Smooth muscle cell (in vitro differentiated cells): ENCODE data around the gene GPC3. TPM values are rescaled to one million over a fixed set of nuclear protein-coding genes. Genes with fewer than 3 reads are reported as not detected.
"Not testable (repeated sequence)": the region's sequence is repeated elsewhere in the genome, so short reads cannot be mapped to it uniquely, and the experiment has no call there.

ENCODE experiments used
- DNase-seq: peaks from one replicate; lab custom pipeline; 2025; ENCODE audit not compliant: unreplicated experiment; lab: John Stamatoyannopoulos, UW
- H2AFZ ChIP-seq: fragments of 200-600 bp; sonication (generic); 2 replicates; pipeline ENCODE4 v1.6.0; 2016; ENCODE audit warnings: antibody characterized with exemption, low read depth, mild to moderate bottlenecking
- H3F3A ChIP-seq: fragments of 200-600 bp; sonication (generic); 2 replicates; pipeline ENCODE4 v1.6.0; 2017; ENCODE audit warnings: antibody characterized with exemption, low read depth
- H3K27ac ChIP-seq: fragments of 200-600 bp; sonication (generic); 2 replicates; pipeline ENCODE4 v1.5.1; 2016; ENCODE audit warnings: low read depth, mild to moderate bottlenecking
- H3K27me3 ChIP-seq: fragments of 200-600 bp; sonication (generic); 2 replicates; pipeline ENCODE4 v1.6.1; 2016; ENCODE audit warnings: low read depth, mild to moderate bottlenecking
- H3K36me3 ChIP-seq: fragments of 200-600 bp; sonication (generic); 2 replicates; pipeline ENCODE4 v1.5.1; 2016; ENCODE audit warnings: low read depth
- H3K4me1 ChIP-seq: fragments of 200-600 bp; sonication (generic); 2 replicates; pipeline ENCODE4 v1.5.1; 2016; ENCODE audit warnings: low read depth
- H3K4me2 ChIP-seq: fragments of 200-600 bp; sonication (generic); 2 replicates; pipeline ENCODE4 v1.6.0; 2016; ENCODE audit warnings: mild to moderate bottlenecking
- H3K4me3 ChIP-seq: fragments of 200-600 bp; sonication (generic); 2 replicates; pipeline ENCODE4 v1.5.1; 2016; ENCODE audit warnings: mild to moderate bottlenecking
- H3K79me2 ChIP-seq: fragments of 200-600 bp; sonication (generic); 2 replicates; pipeline ENCODE4 v1.6.0; 2016; ENCODE audit warnings: low read depth, mild to moderate bottlenecking
- H3K9ac ChIP-seq: fragments of 200-600 bp; sonication (generic); 2 replicates; pipeline ENCODE4 v1.6.0; 2016; ENCODE audit warnings: low read depth
- H3K9me3 ChIP-seq: fragments of 200-600 bp; sonication (generic); replicated peaks from 2 replicates; pipeline ENCODE4 v1.5.1; 2016; ENCODE audit warnings: low read depth
- H4K20me1 ChIP-seq: fragments of 200-600 bp; sonication (generic); 2 replicates; pipeline ENCODE4 v1.6.0; 2016; ENCODE audit warnings: low read depth
- WGBS: methylation state at CpG from one replicate; pipeline ENCODE4 v1.1.7; 2016; ENCODE audit warnings: low lambda C conversion rate; 5-methylcytosine and 5-hydroxymethylcytosine counted together
- polyA plus RNA-seq: library from polyadenylated mRNA; unstranded; fragments of >200 nt; fragmentation: Nextera tagmentation; extraction: Ambion mirVana; gene quantifications from 2 replicates; pipeline ENCODE4 v1.2.1, GENCODE V29; 2016
- total RNA-seq: library from RNA; depleted of rRNA; stranded (reverse); fragments of >200 nt; gene quantifications from 2 replicates; pipeline ENCODE4 v1.2.3, GENCODE V29; 2014
- TF ChIP-seq, protein P1 (sequence below): fragments of 200-600 bp; sonication (generic); IDR thresholded peaks from 2 replicates; pipeline ENCODE4 v1.5.1; 2017; ENCODE audit warnings: borderline replicate concordance, mild to moderate bottlenecking, antibody characterized with exemption; ENCODE audit not compliant: insufficient read depth, poor library complexity, severe bottlenecking

GPC3 gene
- total and polyA plus RNA-seq, 2 experiments from 2014 or later: 120 to 191 TPM

DNA sequence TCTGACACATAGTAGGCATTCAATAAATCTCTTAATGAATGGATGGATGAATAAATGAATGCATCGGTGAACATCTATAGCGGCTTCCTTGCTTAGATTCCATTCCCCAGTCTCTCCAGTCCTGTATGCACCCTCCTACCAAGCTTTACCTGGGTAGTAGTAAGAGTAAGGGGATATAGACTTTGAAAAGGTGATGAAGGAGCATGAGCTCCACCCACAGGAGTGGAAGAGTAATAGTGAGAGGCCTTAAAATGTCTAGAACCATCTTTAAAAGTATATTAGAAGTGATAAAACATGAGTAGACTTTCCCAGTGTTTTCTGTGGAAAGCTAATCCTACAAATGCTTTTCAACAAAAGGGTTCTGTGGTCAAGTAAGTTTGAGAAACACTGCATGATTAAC, 35.5 kb upstream of the GPC3 start:
- no peak for DNase-seq
- no peak overlapping the region for H2AFZ ChIP-seq
- no peaks in the 10 kb centered on the region for H3K79me2 ChIP-seq
- no peaks in the 10 kb centered on the region for H3K9me3 ChIP-seq
- no peak overlapping the region for H3K27ac ChIP-seq
- H3K36me3 ChIP-seq: no peaks in the 10 kb centered on the region
- no peaks in the 10 kb centered on the region for H3F3A ChIP-seq
- TF ChIP-seq, protein P1, sequence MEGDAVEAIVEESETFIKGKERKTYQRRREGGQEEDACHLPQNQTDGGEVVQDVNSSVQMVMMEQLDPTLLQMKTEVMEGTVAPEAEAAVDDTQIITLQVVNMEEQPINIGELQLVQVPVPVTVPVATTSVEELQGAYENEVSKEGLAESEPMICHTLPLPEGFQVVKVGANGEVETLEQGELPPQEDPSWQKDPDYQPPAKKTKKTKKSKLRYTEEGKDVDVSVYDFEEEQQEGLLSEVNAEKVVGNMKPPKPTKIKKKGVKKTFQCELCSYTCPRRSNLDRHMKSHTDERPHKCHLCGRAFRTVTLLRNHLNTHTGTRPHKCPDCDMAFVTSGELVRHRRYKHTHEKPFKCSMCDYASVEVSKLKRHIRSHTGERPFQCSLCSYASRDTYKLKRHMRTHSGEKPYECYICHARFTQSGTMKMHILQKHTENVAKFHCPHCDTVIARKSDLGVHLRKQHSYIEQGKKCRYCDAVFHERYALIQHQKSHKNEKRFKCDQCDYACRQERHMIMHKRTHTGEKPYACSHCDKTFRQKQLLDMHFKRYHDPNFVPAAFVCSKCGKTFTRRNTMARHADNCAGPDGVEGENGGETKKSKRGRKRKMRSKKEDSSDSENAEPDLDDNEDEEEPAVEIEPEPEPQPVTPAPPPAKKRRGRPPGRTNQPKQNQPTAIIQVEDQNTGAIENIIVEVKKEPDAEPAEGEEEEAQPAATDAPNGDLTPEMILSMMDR: peak; percentile 18
- peaks cover 8% of the 10 kb centered on the region for H3K4me1 ChIP-seq
- H3K27me3 ChIP-seq: no peaks in the 10 kb centered on the region
- no peak overlapping the region for H3K4me2 ChIP-seq
- no peak overlapping the region for H3K9ac ChIP-seq
- no peaks in the 10 kb centered on the region for H4K20me1 ChIP-seq
- WGBS: 73% methylated on average over 2 of the region's 2 CpGs
- H3K4me3 ChIP-seq: no peak overlapping the region

DNA sequence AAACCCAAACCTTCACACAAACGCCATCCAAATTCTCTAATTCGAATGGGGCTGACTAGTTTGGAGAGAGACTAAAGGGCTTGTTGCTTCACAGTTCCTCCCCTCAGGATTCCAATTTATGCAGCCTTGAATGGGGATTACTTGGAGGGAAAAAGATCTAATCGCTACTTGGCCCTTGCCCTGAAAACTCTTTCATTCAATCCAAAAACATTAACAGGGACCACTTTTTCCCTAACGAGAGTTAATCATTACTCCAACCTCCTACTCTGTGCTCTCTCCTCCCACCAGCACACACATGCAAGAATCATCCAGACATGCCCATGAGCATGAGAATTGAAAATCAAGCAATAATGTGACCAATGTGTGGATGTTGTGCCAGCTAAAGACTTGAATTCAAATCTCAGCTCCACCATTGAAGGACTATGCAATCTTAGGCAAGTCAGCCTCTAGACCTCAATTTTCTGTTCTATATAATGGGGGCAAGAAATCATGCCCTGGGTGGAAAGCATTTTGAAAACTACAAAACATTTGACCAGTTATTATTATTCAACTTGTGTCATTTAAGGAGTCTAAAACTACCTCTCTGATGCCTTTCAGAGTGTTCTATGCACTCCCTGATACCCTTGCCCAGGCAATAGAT, 34.3 kb upstream of the GPC3 start:
- H3K4me2 ChIP-seq: no peak overlapping the region
- H4K20me1 ChIP-seq: no peaks in the 10 kb centered on the region
- TF ChIP-seq, protein P1: no peak
- H3K36me3 ChIP-seq: no peaks in the 10 kb centered on the region
- no peak overlapping the region for H3K27ac ChIP-seq
- H2AFZ ChIP-seq: no peak overlapping the region
- no peak for DNase-seq
- no peaks in the 10 kb centered on the region for H3K79me2 ChIP-seq
- no peaks in the 10 kb centered on the region for H3F3A ChIP-seq
- H3K4me3 ChIP-seq: no peak overlapping the region
- H3K9me3 ChIP-seq: no peaks in the 10 kb centered on the region
- no peaks in the 10 kb centered on the region for H3K27me3 ChIP-seq
- WGBS: 77% methylated on average over 4 of the region's 4 CpGs
- H3K9ac ChIP-seq: no peak overlapping the region
- H3K4me1 ChIP-seq: peaks cover 8% of the 10 kb centered on the region

DNA sequence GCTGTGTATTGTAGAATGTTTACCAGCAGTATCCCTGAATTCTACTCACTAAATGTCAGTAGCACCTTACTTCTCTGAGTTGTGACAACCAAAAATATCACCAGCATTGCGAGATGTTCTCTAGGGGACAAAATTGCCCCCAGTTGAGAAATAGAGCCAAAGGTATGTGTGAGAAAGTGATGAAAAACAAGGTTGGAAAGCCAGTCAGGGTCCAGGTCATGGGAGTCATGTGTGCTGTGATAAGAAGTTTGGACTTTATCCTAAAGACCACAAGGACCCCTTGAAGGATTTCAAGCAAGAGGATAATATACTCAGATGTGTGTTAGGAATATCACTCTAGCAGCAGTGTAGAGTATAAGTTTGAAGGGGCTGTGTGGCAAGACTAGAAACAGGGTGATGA, 30.9 kb upstream of the GPC3 start:
- not testable (repeated sequence) for DNase-seq, H3K79me2 ChIP-seq, H3K4me3 ChIP-seq, H3K36me3 ChIP-seq, H4K20me1 ChIP-seq, H3K27ac ChIP-seq, H3K9ac ChIP-seq, H3K4me2 ChIP-seq, H3K27me3 ChIP-seq, H2AFZ ChIP-seq, H3F3A ChIP-seq, H3K4me1 ChIP-seq, H3K9me3 ChIP-seq
- WGBS: 68% methylated on average over 1 of the region's 1 CpG

DNA sequence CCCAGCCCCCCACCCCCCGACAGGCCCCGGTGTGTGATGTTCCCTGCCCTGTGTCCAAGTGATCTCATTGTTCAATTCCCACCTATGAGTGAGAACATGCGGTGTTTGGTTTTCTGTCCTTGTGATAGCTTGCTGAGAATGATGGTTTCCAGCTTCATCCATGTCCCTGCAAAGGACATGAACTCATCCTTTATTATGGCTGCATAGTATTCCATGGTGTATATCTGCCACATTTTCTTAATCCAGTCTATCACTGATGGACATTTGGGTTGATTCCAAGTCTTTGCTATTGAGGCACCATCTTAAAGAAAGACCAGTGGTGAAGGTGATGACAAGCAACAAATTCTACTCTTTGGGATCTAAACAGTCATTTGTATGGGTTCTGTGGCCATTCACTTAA, 30.1 kb upstream of the GPC3 start:
- not testable (repeated sequence) for H3K9ac ChIP-seq, H3K27ac ChIP-seq, H4K20me1 ChIP-seq, H3K4me2 ChIP-seq, DNase-seq, H3K4me3 ChIP-seq, H3K36me3 ChIP-seq, H3K79me2 ChIP-seq, H3K9me3 ChIP-seq, H3K4me1 ChIP-seq, H2AFZ ChIP-seq, H3F3A ChIP-seq, H3K27me3 ChIP-seq
- 94% methylated on average over 3 of the region's 3 CpGs for WGBS

DNA sequence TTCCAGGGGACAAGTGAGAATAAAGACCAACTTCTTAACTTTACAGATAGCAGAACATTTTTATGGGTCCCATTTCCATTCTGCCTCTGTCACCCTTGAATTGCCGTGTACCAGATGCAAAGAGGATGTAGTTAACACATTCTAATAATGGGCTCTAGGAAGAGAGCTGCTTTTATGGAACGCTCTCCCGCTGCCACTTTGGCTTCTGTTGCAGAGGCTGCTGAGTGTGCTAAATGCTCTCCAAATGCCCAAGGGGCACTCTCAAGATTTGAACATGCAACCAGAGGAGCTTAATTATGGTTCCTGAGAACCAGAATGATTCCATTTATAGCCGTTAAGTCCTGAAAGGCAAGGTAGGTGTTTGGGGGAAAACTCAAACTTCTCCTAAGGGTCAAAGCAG, 28.1 kb upstream of the GPC3 start:
- Histone ChIP-seq H3K4me2 (no peak overlapping the region), H2AFZ (no peak overlapping the region), H3K27ac (no peak overlapping the region), H3K4me3 (no peak overlapping the region), H3K4me1 (no peaks in the 10 kb centered on the region), H3K36me3 (no peaks in the 10 kb centered on the region), H3K9ac (no peak overlapping the region), H3K27me3 (no peaks in the 10 kb centered on the region), H4K20me1 (no peaks in the 10 kb centered on the region), H3F3A (no peaks in the 10 kb centered on the region), H3K9me3 (no peaks in the 10 kb centered on the region), H3K79me2 (no peaks in the 10 kb centered on the region)
- WGBS: 42% methylated on average over 4 of the region's 4 CpGs
- TF ChIP-seq, protein P1: no peak
- DNase-seq: no peak
